Activated CD8-positive, alpha-beta memory T cell treated with anti-CD3 and anti-CD28 coated beads for 36 hours (primary cell): Measurements from ENCODE around the gene ZMYM1. TPM values are rescaled to one million over a fixed set of nuclear protein-coding genes. Genes with fewer than 3 reads are reported as not detected.
"Not testable (repeated sequence)": the region's sequence is repeated elsewhere in the genome, so short reads cannot be mapped to it uniquely, and the experiment has no call there.

Experiments used
- CTCF ChIA-PET: fragments of 350-600 bp; sonication (Branson Sonifier 250); formaldehyde crosslinking; loops from one replicate; lab custom pipeline; 2021; ENCODE audit warnings: antibody characterized with exemption; lab: Charles Lee
- POLR2A ChIA-PET: fragments of 350-600 bp; sonication (Branson Sonifier 250); formaldehyde crosslinking; loops from one replicate; lab custom pipeline; 2021; ENCODE audit warnings: antibody characterized with exemption; lab: Charles Lee
- total RNA-seq, 2 experiments: library from RNA; stranded (reverse); gene quantifications; one replicate each; pipeline ENCODE4 v1.2.3, GENCODE V29; 2021

ZMYM1 gene
- total RNA-seq, 2 experiments from 2014 or later, result 3.2 to 4.9 TPM

GRCh38 chr1:35064265-35064664 is 14.9 kb upstream of the ZMYM1 start:
- CTCF ChIA-PET, result interaction anchor here (0.7 kb wide), 1 partner anchor 92 kb away, joined by 5 read pairs; no protein-coding TSS in a partner anchor

GRCh38 chr1:35069746-35070145 is 9.4 kb upstream of the ZMYM1 start:
- POLR2A ChIA-PET, result no interaction called here
- CTCF ChIA-PET, result no interaction called here

More at GRCh38 chr1:35064265-35064664, 14.9 kb upstream of the ZMYM1 start:
- POLR2A ChIA-PET, result no interaction called here

GRCh38 chr1:35073265-35073811 is 5.8 kb upstream of the ZMYM1 start:
- POLR2A ChIA-PET, result no interaction called here
- CTCF ChIA-PET, result interaction anchor here (0.7 kb wide), 1 partner anchor 12 kb away, joined by 4 read pairs; no protein-coding TSS in a partner anchor

GRCh38 chr1:35076426-35076825 is 2.8 kb upstream of the ZMYM1 start:
- POLR2A ChIA-PET, CTCF ChIA-PET: not testable (repeated sequence)

- POLR2A ChIA-PET, result interaction anchor here (0.6 to 1.9 kb wide), 2 partner anchors 49 to 433 kb away, joined by 3 to 7 read pairs; partner anchors contain the start of gene ZMYM6
- CTCF ChIA-PET, result interaction anchor here (0.6 kb wide), 1 partner anchor 227 kb away, joined by 3 read pairs; no protein-coding TSS in a partner anchor
Observed at GRCh38 chr1:35080171-35080854, 1.1 kb downstream of the ZMYM1 start.

GRCh38 chr1:35085421-35085820 is 6.2 kb downstream of the ZMYM1 start:
- CTCF ChIA-PET, result interaction anchor here (0.6 to 0.9 kb wide), 2 partner anchors 11 to 13 kb away, joined by 3 to 4 read pairs; no protein-coding TSS in a partner anchor

GRCh38 chr1:35097224-35097623 is 18.0 kb downstream of the ZMYM1 start:
- ChIA-PET CTCF (interaction anchor here (1.2 kb wide), 1 partner anchor 12 kb away, joined by 3 read pairs; no protein-coding TSS in a partner anchor), POLR2A (interaction anchor here (0.5 kb wide), 1 partner anchor 58 kb away, joined by 4 read pairs; no protein-coding TSS in a partner anchor)

More at GRCh38 chr1:35085421-35085820, 6.2 kb downstream of the ZMYM1 start:
- POLR2A ChIA-PET, result interaction anchor here (1.0 kb wide), 1 partner anchor 225 kb away, joined by 3 read pairs; the partner anchor contains the start of gene SMIM12

GRCh38 chr1:35111106-35111505 is 31.9 kb downstream of the ZMYM1 start:
- CTCF ChIA-PET, result no interaction called here

GRCh38 chr1:35112668-35113067 is 33.5 kb downstream of the ZMYM1 start:
- ChIA-PET POLR2A (no interaction called here), CTCF (no interaction called here)

More at GRCh38 chr1:35111106-35111505, 31.9 kb downstream of the ZMYM1 start:
- POLR2A ChIA-PET, result no interaction called here

GRCh38 chr1:35115459-35116383 is 36.5 kb downstream of the ZMYM1 start:
- CTCF ChIA-PET, result no interaction called here
- POLR2A ChIA-PET, result no interaction called here

GRCh38 chr1:35120458-35121133 is 41.4 kb downstream of the ZMYM1 start:
- POLR2A ChIA-PET, result no interaction called here
- CTCF ChIA-PET, result no interaction called here

GRCh38 chr1:35122311-35122710 is 43.1 kb downstream of the ZMYM1 start:
- ChIA-PET CTCF (no interaction called here), POLR2A (no interaction called here)

- ChIA-PET POLR2A (no interaction called here), CTCF (no interaction called here)
Observed at GRCh38 chr1:35126546-35126945, 47.4 kb downstream of the ZMYM1 start.

GRCh38 chr1:35129080-35129479 is 49.9 kb downstream of the ZMYM1 start:
- ChIA-PET CTCF (no interaction called here), POLR2A (no interaction called here)

- POLR2A ChIA-PET, result no interaction called here
- CTCF ChIA-PET, result no interaction called here
Observed at GRCh38 chr1:35136780-35137179, 57.6 kb downstream of the ZMYM1 start.

- CTCF ChIA-PET, POLR2A ChIA-PET: not testable (repeated sequence)
Observed at GRCh38 chr1:35137590-35137989, 58.4 kb downstream of the ZMYM1 start.

- CTCF ChIA-PET, POLR2A ChIA-PET: not testable (repeated sequence)
Observed at GRCh38 chr1:35142294-35142693, 63.1 kb downstream of the ZMYM1 start.

- POLR2A ChIA-PET, result not testable (repeated sequence)
Observed at GRCh38 chr1:35142728-35143127, 63.5 kb downstream of the ZMYM1 start.

More at GRCh38 chr1:35142728-35143127, 63.5 kb downstream of the ZMYM1 start:
- CTCF ChIA-PET, result not testable (repeated sequence)
